Suprapubic skin (tissue), 4 donors: ENCODE results near the gene SYNM. TPM values are rescaled to one million over a fixed set of nuclear protein-coding genes. Genes with fewer than 3 reads are reported as not detected.

ENCODE experiments used
- DNase-seq, 2 donors: peaks; one replicate each; pipeline ENCODE4 v3.0.0-alpha.2; 2019; ENCODE audit warnings: low spot score in 2 of 2
- H3K27ac ChIP-seq: fragments of 200-600 bp; sonication (generic); one replicate; pipeline ENCODE4 v1.5.1; 2019
- H3K27me3 ChIP-seq: fragments of 200-600 bp; sonication (generic); one replicate; pipeline ENCODE4 v1.5.1; 2019
- H3K36me3 ChIP-seq: fragments of 200-600 bp; sonication (generic); one replicate; pipeline ENCODE4 v1.5.1; 2019
- H3K4me1 ChIP-seq: fragments of 200-600 bp; sonication (generic); one replicate; pipeline ENCODE4 v1.5.1; 2019
- H3K4me3 ChIP-seq: fragments of 200-600 bp; sonication (generic); one replicate; pipeline ENCODE4 v1.5.1; 2019; ENCODE audit warnings: mild to moderate bottlenecking
- H3K9me3 ChIP-seq: fragments of 200-600 bp; sonication (generic); one replicate; pipeline ENCODE4 v1.5.1; 2019
- CTCF ChIP-seq, 2 donors: fragments of 200-600 bp in 1 of 2; fragments of 450-650 bp in 1 of 2; sonication (generic) in 1 of 2; IDR thresholded peaks; one replicate each; pipeline ENCODE4 v1.5.1; 2016 to 2019; ENCODE audit warnings: antibody characterized with exemption in 2 of 2, mild to moderate bottlenecking in 1 of 2, moderate library complexity in 1 of 2
- EP300 ChIP-seq: sonication (generic); formaldehyde crosslinking; IDR thresholded peaks from one replicate; pipeline ENCODE4 v1.6.1; 2017; ENCODE audit warnings: antibody characterized with exemption
- POLR2A ChIP-seq, 2 donors: fragments of 450-650 bp; IDR thresholded peaks; one replicate each; pipeline ENCODE4 v1.6.1; 2017; ENCODE audit warnings: antibody characterized with exemption in 2 of 2, mild to moderate bottlenecking in 2 of 2, moderate library complexity in 2 of 2
- POLR2AphosphoS5 ChIP-seq, 3 donors: sonication (generic); formaldehyde crosslinking; IDR thresholded peaks; one replicate each; pipeline ENCODE4 v1.6.1; 2017; ENCODE audit warnings: antibody characterized with exemption in 3 of 3
- WGBS: methylation state at CpG from one replicate; pipeline ENCODE4 v1.1.5; 2018; 5-methylcytosine and 5-hydroxymethylcytosine counted together
- total RNA-seq, 4 donors: library from RNA; depleted of rRNA; stranded (reverse); fragments of >200 nt; gene quantifications; one replicate each; pipeline ENCODE4 v1.1.0, GENCODE V29; 2016

SYNM gene
- total RNA-seq, 4 donors from 2014 or later, result 6.7 to 20.3 (median 10.7) TPM

GRCh38 chr15:99180086-99180963 lies 75.4 kb downstream of the SYNM start:
- Histone ChIP-seq H3K27ac (no peak overlapping the region), H3K36me3 (peaks cover 8% of the 10 kb centered on the region), H3K4me1 (peaks cover 2% of the 10 kb centered on the region), H3K9me3 (no peaks in the 10 kb centered on the region), H3K27me3 (no peaks in the 10 kb centered on the region), H3K4me3 (no peak overlapping the region)
- no peak for DNase-seq
- WGBS, result 68% methylated on average over 3 of the region's 3 CpGs
- TF ChIP-seq EP300 (no peak), CTCF (IDR thresholded peaks at IDR 0.05) (no peak), POLR2A (IDR thresholded peaks at IDR 0.05) (no peak), POLR2AphosphoS5 (IDR thresholded peaks at IDR 0.05) (no peak)

- 89% methylated on average over 2 of the region's 2 CpGs for WGBS
- Histone ChIP-seq H3K36me3 (peaks cover 8% of the 10 kb centered on the region), H3K4me3 (no peak overlapping the region), H3K4me1 (peaks cover 2% of the 10 kb centered on the region), H3K27me3 (no peaks in the 10 kb centered on the region), H3K27ac (no peak overlapping the region), H3K9me3 (no peaks in the 10 kb centered on the region)
- TF ChIP-seq POLR2AphosphoS5 (IDR thresholded peaks at IDR 0.05) (no peak), POLR2A (IDR thresholded peaks at IDR 0.05) (no peak), EP300 (no peak), CTCF (IDR thresholded peaks at IDR 0.05) (no peak)
- DNase-seq, result no peak
These were observed 76.1 kb downstream of the SYNM start for GRCh38 chr15:99180964-99181306.

- no peaks in the 10 kb centered on the region for H3K27me3 ChIP-seq
- no peak overlapping the region for H3K4me3 ChIP-seq
- 62% methylated on average over 4 of the region's 4 CpGs for WGBS
- H3K27ac ChIP-seq, result no peak overlapping the region
- TF ChIP-seq CTCF (IDR thresholded peaks at IDR 0.05) (no peak), EP300 (no peak), POLR2A (IDR thresholded peaks at IDR 0.05) (no peak), POLR2AphosphoS5 (IDR thresholded peaks at IDR 0.05) (no peak)
- no peak for DNase-seq
- no peaks in the 10 kb centered on the region for H3K9me3 ChIP-seq
- peaks cover 8% of the 10 kb centered on the region for H3K36me3 ChIP-seq
- H3K4me1 ChIP-seq, result peaks cover 2% of the 10 kb centered on the region
These were observed 76.7 kb downstream of the SYNM start for GRCh38 chr15:99181545-99181971.

GRCh38 chr15:99182791-99183190 lies 77.9 kb downstream of the SYNM start:
- TF ChIP-seq EP300 (no peak), POLR2AphosphoS5 (IDR thresholded peaks at IDR 0.05) (no peak), CTCF (IDR thresholded peaks at IDR 0.05) (no peak), POLR2A (IDR thresholded peaks at IDR 0.05) (no peak)
- no peaks in the 10 kb centered on the region for H3K27me3 ChIP-seq
- H3K36me3 ChIP-seq, result peaks cover 8% of the 10 kb centered on the region
- H3K4me3 ChIP-seq, result no peak overlapping the region
- DNase-seq, result no peak
- H3K27ac ChIP-seq, result no peak overlapping the region
- H3K4me1 ChIP-seq, result no peaks in the 10 kb centered on the region
- no peaks in the 10 kb centered on the region for H3K9me3 ChIP-seq
- 94% methylated on average over 1 of the region's 1 CpG for WGBS

Other genes with a start within 250 kb of the SYNM start
- gene PGPEP1L, start 97.3 kb upstream of the SYNM start, total RNA-seq, result not detected
- gene TTC23, start 144.5 kb downstream of the SYNM start, total RNA-seq, result 10 to 100 TPM; 14.4 to 34.6 (median 17.6) TPM
- 10 to 100 TPM; 26.4 to 80.5 (median 36.5) TPM for gene LRRC28, start 146.4 kb downstream of the SYNM start, total RNA-seq